Measurements from ENCODE around the gene S100A6. TPM values are rescaled to one million over a fixed set of nuclear protein-coding genes. Genes with fewer than 3 reads are reported as not detected.
A peak's percentile ranks its signal among the peaks of the same experiment; 100 is the strongest.

Gene S100A6
- total RNA-seq, 2 experiments from 2014 or later, result 425 to 431 TPM

DNA sequence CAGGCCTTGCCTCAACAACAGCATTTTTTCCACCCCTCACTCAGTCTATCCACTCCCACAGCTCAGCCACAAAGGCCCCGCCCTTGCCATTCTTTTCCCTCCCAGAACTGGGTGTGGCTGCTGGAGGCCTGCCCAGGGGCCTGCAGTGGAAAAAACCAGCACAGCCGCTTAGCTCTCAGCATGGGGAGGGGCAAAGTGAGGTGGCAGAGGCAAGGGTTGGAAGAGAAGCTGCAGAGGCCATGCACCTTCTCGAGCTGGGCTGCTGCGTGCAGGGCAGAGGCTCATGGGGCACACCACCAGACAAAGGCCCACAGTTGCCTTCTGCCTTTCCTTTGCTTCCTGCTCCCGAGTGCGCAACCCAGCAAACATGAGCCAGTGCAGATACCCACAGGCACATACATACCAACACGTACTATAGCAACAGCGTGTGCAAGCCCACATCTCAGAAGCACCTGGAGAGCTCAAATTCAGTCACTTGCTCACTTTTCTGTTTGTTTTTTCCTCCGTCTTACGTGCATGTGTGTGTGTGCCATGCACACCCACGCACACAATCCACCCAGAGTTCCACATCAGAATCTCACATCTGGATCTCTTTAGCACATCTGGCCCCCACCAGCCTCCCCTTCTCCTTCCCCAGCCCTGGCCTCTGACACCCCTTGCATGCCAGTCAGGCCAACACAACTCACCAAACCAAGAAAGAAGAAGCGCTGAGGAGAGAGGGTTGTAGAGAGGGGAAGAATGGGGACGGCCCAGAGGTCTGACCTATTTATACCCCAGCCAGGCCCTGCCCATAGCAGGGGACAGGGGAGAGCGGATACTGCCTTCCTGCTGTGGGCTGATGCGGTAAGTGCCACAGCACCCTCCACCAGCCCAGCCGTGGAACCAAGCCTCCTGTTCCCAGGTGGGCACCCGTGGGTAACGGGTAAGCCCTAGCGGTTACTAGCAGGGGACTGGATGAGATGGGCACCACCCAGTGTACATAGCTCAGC lies 9.6 kb upstream of the S100A6 start, which contains the start of gene S100A4:
Gene S100A4, minus strand, starts transcription at position 740 of the 989 bp plus-strand sequence. CDS start 1,012 bp downstream, outside the sequence.
- ChIA-PET CTCF (interaction anchor here (0.9 to 13.7 kb wide), 12 partner anchors 9 to 89 kb away, joined by 3 to 185 read pairs (median 8); partner anchors contain the start of genes S100A13 and S100A6), POLR2A (interaction anchor here (0.6 to 4.5 kb wide), 16 partner anchors 8 to 103 kb away, joined by 3 to 89 read pairs (median 4); partner anchors contain the start of genes CHTOP, S100A14, S100A2 and S100A6)
- peaks cover 43% of the 10 kb centered on the region for H3K36me3 Mint-ChIP-seq (ENCODE audit: low read depth)
- no peaks in the 10 kb centered on the region for H3K9me3 Mint-ChIP-seq (ENCODE audit: insufficient read depth)
- peak within 1 kb of the TSS; percentile 93 for H3K4me3 Mint-ChIP-seq
- H3K4me1 Mint-ChIP-seq (ENCODE audit: low read depth), result peaks cover 83% of the 10 kb centered on the region
- H3K27me3 Mint-ChIP-seq (ENCODE audit: low read depth), result peaks cover 3% of the 10 kb centered on the region
- peak; percentile 95 for DNase-seq
- H3K27ac Mint-ChIP-seq, result peak within 1 kb of the TSS; percentile 97
- peak; percentile 84 for ATAC-seq

DNA sequence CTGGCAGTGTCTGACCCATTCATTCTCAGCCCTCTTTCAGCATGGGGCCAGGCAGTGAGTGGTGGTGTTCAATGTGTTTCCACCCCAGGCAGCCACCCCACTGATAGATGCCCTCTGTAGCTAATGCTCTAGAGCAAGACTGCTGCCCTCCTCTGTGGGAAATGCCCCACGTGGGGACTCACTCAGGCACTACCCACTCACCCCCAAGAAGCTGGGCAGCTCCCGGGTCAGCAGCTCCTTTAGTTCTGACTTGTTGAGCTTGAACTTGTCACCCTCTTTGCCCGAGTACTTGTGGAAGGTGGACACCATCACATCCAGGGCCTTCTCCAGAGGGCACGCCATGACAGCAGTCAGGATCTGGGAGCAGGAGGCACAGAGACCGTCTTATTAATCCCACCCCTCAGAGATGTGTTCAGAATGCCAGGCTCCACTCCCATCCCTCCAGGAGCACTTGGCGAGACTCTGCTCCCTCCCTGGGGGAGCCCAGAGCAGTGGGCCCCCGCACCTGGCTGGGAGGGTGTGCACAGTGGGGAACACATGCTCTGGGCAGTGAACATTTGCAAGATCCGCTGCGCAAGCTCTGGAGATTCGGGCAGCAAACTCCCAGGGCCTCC lies 8.8 kb upstream of the S100A6 start:
- DNase-seq (no peak), ATAC-seq (no peak)
- peak overlapping the region; percentile 93 for H3K4me3 Mint-ChIP-seq
- peak overlapping the region; percentile 97 for H3K27ac Mint-ChIP-seq
- peaks cover 45% of the 10 kb centered on the region for H3K36me3 Mint-ChIP-seq (ENCODE audit: low read depth)
- no peaks in the 10 kb centered on the region for H3K27me3 Mint-ChIP-seq (ENCODE audit: low read depth)
- POLR2A ChIA-PET, result interaction anchor here (0.6 to 4.5 kb wide), 14 partner anchors 9 to 192 kb away, joined by 3 to 89 read pairs (median 4); partner anchors contain the start of genes CHTOP, S100A14, S100A2 and S100A6
- peaks cover 91% of the 10 kb centered on the region for H3K4me1 Mint-ChIP-seq (ENCODE audit: low read depth)
- no peaks in the 10 kb centered on the region for H3K9me3 Mint-ChIP-seq (ENCODE audit: insufficient read depth)
- CTCF ChIA-PET, result interaction anchor here (1.2 to 13.7 kb wide), 11 partner anchors 10 to 90 kb away, joined by 4 to 185 read pairs (median 8); partner anchors contain the start of gene S100A6

DNA sequence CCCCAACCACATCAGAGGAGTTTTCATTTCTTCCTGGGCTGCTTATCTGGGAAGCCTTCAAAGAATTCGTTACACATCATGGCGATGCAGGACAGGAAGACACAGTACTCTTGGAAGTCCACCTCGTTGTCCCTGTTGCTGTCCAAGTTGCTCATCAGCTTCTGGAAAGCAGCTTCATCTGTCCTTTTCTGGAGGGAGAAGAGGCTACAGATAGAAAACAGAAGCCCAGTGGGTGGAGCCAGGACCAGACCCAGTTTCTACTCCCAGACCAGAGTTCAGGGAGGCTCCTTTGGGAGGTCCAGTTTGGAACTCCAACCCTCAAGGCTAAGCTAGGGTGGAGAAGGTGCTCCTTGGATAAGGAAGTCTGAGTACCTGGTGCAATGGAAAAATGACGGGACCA lies 7.9 kb upstream of the S100A6 start:
- peak overlapping the region; percentile 93 for H3K4me3 Mint-ChIP-seq
- H3K9me3 Mint-ChIP-seq (ENCODE audit: insufficient read depth), result no peaks in the 10 kb centered on the region
- no peaks in the 10 kb centered on the region for H3K27me3 Mint-ChIP-seq (ENCODE audit: low read depth)
- ChIA-PET CTCF (interaction anchor here (2.8 to 13.7 kb wide), 4 partner anchors 10 to 33 kb away, joined by 12 to 185 read pairs (median 28); partner anchors contain the start of gene S100A6), POLR2A (interaction anchor here (0.8 to 4.5 kb wide), 5 partner anchors 9 to 191 kb away, joined by 3 to 89 read pairs (median 8); partner anchors contain the start of genes CHTOP and S100A6)
- peaks cover 47% of the 10 kb centered on the region for H3K36me3 Mint-ChIP-seq (ENCODE audit: low read depth)
- H3K4me1 Mint-ChIP-seq (ENCODE audit: low read depth), result peaks cover 89% of the 10 kb centered on the region
- DNase-seq, result no peak
- H3K27ac Mint-ChIP-seq, result peak overlapping the region; percentile 97
- no peak for ATAC-seq

DNA sequence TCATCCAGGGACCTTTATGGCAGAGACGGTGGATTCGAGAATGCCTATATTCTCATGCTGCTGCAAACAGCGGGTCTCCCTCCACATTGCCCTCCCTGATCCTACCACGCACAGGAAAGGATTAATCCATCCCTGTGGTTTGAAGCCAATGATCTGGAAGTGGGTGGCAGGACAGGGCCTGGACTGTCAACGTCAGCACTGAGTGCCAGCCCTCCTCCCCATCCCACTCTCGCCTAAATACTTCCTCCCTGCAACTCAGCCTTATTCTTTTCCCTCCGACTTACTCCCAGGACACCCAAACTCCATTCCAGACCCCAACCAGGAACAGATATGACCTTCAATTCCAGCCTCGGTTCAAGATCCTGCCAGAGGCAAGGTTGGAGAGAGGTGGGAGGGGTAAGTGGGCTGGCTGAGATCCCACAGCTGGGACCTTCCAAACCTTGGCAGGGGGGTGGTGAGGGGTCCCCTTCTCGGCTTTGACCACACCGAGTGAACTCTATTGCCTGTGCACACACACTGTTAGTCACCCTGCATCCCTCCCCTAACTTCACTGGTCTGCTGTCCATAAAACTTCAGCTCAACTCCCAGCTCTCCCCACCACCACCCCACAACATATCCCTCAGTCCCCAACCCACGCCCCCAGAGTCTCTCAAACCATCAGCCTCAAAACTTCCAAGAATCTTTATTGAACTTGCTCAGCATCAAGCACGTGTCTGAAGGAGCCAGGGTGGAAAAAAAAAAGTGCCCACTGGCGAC lies 7.3 kb upstream of the S100A6 start:
- CTCF ChIA-PET, result interaction anchor here (3.9 to 13.7 kb wide), 3 partner anchors 9 to 33 kb away, joined by 23 to 185 read pairs (median 33); partner anchors contain the start of gene S100A6
- Mint-ChIP-seq H3K4me1 (ENCODE audit: low read depth) (peaks cover 88% of the 10 kb centered on the region), H3K36me3 (ENCODE audit: low read depth) (peaks cover 47% of the 10 kb centered on the region), H3K9me3 (ENCODE audit: insufficient read depth) (no peaks in the 10 kb centered on the region), H3K27me3 (ENCODE audit: low read depth) (no peaks in the 10 kb centered on the region), H3K4me3 (peak overlapping the region; percentile 93), H3K27ac (peak overlapping the region; percentile 92)
- ATAC-seq (no peak), DNase-seq (no peak)
- POLR2A ChIA-PET, result interaction anchor here (1.2 to 4.5 kb wide), 3 partner anchors 8 to 91 kb away, joined by 4 to 89 read pairs (median 30); partner anchors contain the start of genes CHTOP and S100A6

DNA sequence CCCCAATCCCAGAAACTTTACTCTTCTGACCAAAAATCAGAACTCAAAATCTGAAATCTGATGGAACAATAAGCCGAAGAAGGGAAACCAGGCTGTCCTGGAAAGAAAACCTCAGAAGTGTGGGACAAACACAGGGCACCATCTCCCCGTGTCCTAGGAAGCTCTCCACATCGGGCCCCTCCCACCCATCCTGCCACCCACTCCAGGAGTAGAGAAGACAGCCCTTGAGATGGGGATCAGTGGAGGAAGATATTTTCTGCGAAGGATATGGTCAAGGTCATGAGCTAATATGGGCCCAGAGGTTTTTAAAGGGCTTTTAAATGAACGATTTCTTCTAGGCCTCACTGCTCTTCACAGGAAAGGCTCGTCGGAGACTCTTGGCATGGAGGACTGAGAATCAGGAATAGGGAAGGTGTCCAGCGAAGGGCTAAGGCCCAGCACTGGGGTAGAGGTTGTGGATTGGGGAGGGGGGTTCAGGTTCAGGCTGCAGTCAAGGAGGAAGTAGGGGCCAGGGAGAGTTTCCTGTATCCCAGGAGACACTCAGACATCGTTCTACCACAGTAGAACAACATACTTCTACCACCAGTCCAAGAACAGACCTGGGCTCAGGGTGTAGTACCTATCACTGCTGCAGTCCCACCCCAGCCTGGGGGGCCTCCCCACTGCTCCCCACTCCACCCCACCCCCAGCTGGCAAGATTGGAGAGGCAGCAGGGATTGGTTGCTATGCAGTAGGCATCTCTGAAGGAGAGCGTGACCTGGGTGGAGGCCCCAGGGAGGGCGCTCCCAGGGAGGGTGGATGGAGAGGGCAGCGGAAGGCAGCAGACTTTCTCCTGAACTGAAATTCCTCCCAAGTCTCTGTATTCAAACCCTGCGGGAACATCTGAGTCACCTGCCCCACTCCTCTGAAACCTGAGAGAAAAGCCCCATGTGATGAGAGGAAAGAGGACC lies 6.1 kb upstream of the S100A6 start:
- DNase-seq (no peak), ATAC-seq (no peak)
- peak overlapping the region; percentile 92 for H3K27ac Mint-ChIP-seq
- POLR2A ChIA-PET, result interaction anchor here (2.8 kb wide), 1 partner anchor 10 kb away, joined by 12 read pairs; no protein-coding TSS in a partner anchor
- no peaks in the 10 kb centered on the region for H3K9me3 Mint-ChIP-seq (ENCODE audit: insufficient read depth)
- H3K36me3 Mint-ChIP-seq (ENCODE audit: low read depth), result peaks cover 47% of the 10 kb centered on the region
- CTCF ChIA-PET, result interaction anchor here (0.6 to 13.7 kb wide), 7 partner anchors 8 to 31 kb away, joined by 3 to 185 read pairs (median 22); partner anchors contain the start of genes S100A2 and S100A6
- peaks cover 91% of the 10 kb centered on the region for H3K4me1 Mint-ChIP-seq (ENCODE audit: low read depth)
- H3K27me3 Mint-ChIP-seq (ENCODE audit: low read depth), result no peaks in the 10 kb centered on the region
- H3K4me3 Mint-ChIP-seq, result no peak overlapping the region

- no peaks in the 10 kb centered on the region for H3K9me3 Mint-ChIP-seq (ENCODE audit: insufficient read depth)
- peak; percentile 29 for ATAC-seq
- H3K27me3 Mint-ChIP-seq (ENCODE audit: low read depth), result no peaks in the 10 kb centered on the region
- peaks cover 52% of the 10 kb centered on the region for H3K36me3 Mint-ChIP-seq (ENCODE audit: low read depth)
- ChIA-PET CTCF (interaction anchor here (1.0 to 2.7 kb wide), 9 partner anchors 8 to 32 kb away, joined by 3 to 28 read pairs (median 5); partner anchors contain the start of gene S100A2), POLR2A (interaction anchor here (0.6 to 2.8 kb wide), 6 partner anchors 9 to 427 kb away, joined by 3 to 12 read pairs (median 6); partner anchors contain the start of genes CHTOP, CREB3L4 and S100A2)
- peak within 1 kb of the TSS; percentile 66 for H3K4me3 Mint-ChIP-seq
- DNase-seq, result peak; percentile 75
- H3K4me1 Mint-ChIP-seq (ENCODE audit: low read depth), result peaks cover 90% of the 10 kb centered on the region
- peak within 1 kb of the TSS; percentile 92 for H3K27ac Mint-ChIP-seq
Measured at GRCh38 chr1:153540394-153541361, 4.9 kb upstream of the S100A6 start, which contains the start of gene S100A5. Gene S100A5, minus strand, starts transcription at chr1:153540934. Its CDS starts 743 bp downstream, at chr1:153540191.

DNA sequence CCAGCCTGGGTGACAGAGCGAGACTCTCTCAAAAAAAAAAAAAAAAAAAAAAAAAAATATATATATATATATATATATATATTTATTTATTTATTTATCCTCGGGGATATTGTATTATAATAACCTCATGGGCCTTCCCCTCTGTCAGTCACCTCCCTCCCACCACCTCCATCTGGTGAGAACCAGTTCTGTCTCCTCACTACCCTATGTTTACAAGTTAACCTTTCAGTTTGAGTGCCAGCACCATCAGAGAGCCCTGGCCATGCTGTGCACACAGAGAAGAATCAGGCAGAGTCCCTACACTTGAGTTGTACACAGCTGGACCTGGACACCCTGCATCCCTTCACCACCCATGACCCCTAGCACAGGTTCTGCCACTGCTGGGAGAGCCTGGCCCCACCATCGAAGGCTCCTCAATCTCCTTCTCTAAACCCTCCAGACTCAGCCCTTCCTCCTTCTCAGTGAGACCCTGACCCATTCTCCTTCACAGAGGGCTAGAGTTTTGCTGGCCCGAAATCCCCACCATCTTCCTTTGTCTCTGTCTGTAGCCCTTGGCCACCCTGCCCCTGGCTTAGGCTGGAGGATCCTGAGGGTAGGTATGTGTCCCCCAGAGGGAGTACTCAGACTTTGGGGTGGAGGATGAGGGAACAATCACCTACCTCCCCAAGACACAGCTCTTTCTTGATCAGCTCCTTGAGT lies 3.8 kb upstream of the S100A6 start:
- H3K27me3 Mint-ChIP-seq (ENCODE audit: low read depth), result no peaks in the 10 kb centered on the region
- H3K4me1 Mint-ChIP-seq (ENCODE audit: low read depth), result peaks cover 85% of the 10 kb centered on the region
- POLR2A ChIA-PET, result interaction anchor here (0.9 to 2.8 kb wide), 4 partner anchors 7 to 428 kb away, joined by 5 to 12 read pairs (median 8); partner anchors contain the start of genes CHTOP, CREB3L4 and S100A2
- DNase-seq (no peak), ATAC-seq (no peak)
- no peak overlapping the region for H3K4me3 Mint-ChIP-seq
- H3K36me3 Mint-ChIP-seq (ENCODE audit: low read depth), result peaks cover 51% of the 10 kb centered on the region
- peak overlapping the region; percentile 92 for H3K27ac Mint-ChIP-seq
- CTCF ChIA-PET, result interaction anchor here (1.3 to 2.7 kb wide), 7 partner anchors 7 to 33 kb away, joined by 3 to 28 read pairs (median 8); no protein-coding TSS in a partner anchor
- H3K9me3 Mint-ChIP-seq (ENCODE audit: insufficient read depth), result no peaks in the 10 kb centered on the region

DNA sequence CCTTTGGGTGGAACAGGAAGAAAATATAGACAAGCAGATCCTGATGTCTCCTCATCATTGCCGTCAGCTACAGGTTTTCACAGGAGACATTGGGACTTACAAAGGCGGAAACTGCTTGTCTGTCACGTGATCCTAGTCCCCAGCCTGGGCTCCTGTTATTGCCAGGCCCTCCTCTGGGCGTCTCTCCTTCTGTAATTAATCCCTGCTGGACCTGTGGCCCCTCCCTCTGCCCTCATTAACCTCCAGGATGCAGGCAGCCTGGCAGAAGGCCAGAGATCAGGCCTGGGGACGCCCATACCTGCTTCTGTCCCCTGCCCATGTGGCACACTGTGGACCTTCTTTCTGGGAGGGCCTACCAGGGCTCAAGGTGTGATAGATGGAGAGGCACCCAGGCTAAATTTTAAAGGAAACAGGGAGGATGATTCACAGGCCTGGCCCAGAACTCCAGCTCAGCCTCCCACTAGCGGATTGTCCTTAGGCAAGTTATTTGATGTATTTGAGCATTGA lies 2.6 kb upstream of the S100A6 start:
- Mint-ChIP-seq H3K9me3 (ENCODE audit: insufficient read depth) (no peaks in the 10 kb centered on the region), H3K27ac (peak overlapping the region; percentile 99), H3K4me1 (ENCODE audit: low read depth) (peaks cover 85% of the 10 kb centered on the region), H3K36me3 (ENCODE audit: low read depth) (peaks cover 50% of the 10 kb centered on the region), H3K4me3 (no peak overlapping the region), H3K27me3 (ENCODE audit: low read depth) (no peaks in the 10 kb centered on the region)
- ChIA-PET POLR2A (no interaction called here), CTCF (interaction anchor here (8.3 kb wide), 1 partner anchor 32 kb away, joined by 245 read pairs; no protein-coding TSS in a partner anchor)
- DNase-seq (no peak), ATAC-seq (no peak)
